Measurements from ENCODE around the gene ANKRD33B. TPM values are rescaled to one million over a fixed set of nuclear protein-coding genes. Genes with fewer than 3 reads are reported as not detected.

ANKRD33B gene
- total RNA-seq, 1 donor from 2014 or later: 0.83 TPM

DNA sequence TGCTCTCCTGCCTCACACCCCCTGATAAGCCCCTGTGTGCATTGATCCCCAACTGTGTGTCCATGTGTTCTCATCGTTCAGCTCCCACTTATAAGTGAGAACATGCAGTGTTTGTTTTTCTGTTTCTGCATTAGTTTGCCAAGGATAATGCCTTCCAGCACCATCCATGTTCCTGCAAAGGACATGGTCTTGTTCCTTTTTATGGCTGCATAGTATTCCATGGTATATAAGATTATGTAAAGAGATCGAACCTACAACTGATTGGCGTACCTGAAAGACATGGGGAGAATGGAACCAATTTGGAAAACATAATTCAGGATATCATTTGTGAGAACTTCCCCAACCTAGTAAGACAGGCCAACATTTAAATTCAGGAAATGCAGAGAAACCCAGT, 32.4 kb downstream of the ANKRD33B start:
- H3K27ac Mint-ChIP-seq (ENCODE audit: unreplicated experiment): peak overlapping the region; percentile 91
- DNase-seq (ENCODE audit: extremely low spot score, unreplicated experiment): no peak
- no peaks in the 10 kb centered on the region for H3K27me3 Mint-ChIP-seq (ENCODE audit: unreplicated experiment)
- H3K9me3 Mint-ChIP-seq (ENCODE audit: unreplicated experiment): no peaks in the 10 kb centered on the region
- H3K36me3 Mint-ChIP-seq (ENCODE audit: unreplicated experiment): no peaks in the 10 kb centered on the region
- H3K4me3 Mint-ChIP-seq (ENCODE audit: unreplicated experiment): peak overlapping the region; percentile 44
- H3K4me1 Mint-ChIP-seq (ENCODE audit: unreplicated experiment): peaks cover 53% of the 10 kb centered on the region
- TF ChIP-seq, protein P1, sequence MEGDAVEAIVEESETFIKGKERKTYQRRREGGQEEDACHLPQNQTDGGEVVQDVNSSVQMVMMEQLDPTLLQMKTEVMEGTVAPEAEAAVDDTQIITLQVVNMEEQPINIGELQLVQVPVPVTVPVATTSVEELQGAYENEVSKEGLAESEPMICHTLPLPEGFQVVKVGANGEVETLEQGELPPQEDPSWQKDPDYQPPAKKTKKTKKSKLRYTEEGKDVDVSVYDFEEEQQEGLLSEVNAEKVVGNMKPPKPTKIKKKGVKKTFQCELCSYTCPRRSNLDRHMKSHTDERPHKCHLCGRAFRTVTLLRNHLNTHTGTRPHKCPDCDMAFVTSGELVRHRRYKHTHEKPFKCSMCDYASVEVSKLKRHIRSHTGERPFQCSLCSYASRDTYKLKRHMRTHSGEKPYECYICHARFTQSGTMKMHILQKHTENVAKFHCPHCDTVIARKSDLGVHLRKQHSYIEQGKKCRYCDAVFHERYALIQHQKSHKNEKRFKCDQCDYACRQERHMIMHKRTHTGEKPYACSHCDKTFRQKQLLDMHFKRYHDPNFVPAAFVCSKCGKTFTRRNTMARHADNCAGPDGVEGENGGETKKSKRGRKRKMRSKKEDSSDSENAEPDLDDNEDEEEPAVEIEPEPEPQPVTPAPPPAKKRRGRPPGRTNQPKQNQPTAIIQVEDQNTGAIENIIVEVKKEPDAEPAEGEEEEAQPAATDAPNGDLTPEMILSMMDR (IDR thresholded peaks at IDR 0.05): no peak

DNA sequence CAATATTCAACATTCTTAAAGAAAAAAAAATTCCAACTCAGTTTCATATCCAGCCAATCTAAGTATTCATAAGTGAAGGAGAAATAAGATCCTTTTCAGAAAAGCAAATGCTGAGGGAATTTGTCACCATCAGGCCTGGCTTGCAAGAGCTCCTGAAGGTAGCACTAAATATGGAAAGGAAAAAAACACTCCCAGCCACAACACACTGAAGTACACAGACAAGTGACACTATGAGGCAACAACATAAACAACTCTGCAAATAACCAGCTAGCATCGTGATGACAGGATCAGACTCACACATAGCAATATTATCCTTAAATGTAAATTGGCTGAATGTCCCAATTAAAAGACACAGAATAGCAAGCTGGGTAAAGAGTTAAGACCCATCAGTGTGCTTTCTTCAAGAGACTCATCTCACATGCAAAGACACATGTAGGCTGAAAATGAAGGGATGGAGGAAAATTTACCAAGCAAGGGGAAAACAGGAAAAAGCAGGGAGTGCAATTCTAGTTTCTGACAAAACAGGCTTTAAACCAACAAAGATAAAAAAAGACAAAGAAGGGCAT, 33.1 kb downstream of the ANKRD33B start:
- H3K27me3 Mint-ChIP-seq (ENCODE audit: unreplicated experiment): no peaks in the 10 kb centered on the region
- H3K9me3 Mint-ChIP-seq (ENCODE audit: unreplicated experiment): no peaks in the 10 kb centered on the region
- peak overlapping the region; percentile 36 for H3K27ac Mint-ChIP-seq (ENCODE audit: unreplicated experiment)
- TF ChIP-seq, protein P1 (IDR thresholded peaks at IDR 0.05): no peak
- H3K36me3 Mint-ChIP-seq (ENCODE audit: unreplicated experiment): no peaks in the 10 kb centered on the region
- peak; percentile 3 for DNase-seq (ENCODE audit: extremely low spot score, unreplicated experiment)
- H3K4me3 Mint-ChIP-seq (ENCODE audit: unreplicated experiment): no peak overlapping the region
- H3K4me1 Mint-ChIP-seq (ENCODE audit: unreplicated experiment): peaks cover 58% of the 10 kb centered on the region

DNA sequence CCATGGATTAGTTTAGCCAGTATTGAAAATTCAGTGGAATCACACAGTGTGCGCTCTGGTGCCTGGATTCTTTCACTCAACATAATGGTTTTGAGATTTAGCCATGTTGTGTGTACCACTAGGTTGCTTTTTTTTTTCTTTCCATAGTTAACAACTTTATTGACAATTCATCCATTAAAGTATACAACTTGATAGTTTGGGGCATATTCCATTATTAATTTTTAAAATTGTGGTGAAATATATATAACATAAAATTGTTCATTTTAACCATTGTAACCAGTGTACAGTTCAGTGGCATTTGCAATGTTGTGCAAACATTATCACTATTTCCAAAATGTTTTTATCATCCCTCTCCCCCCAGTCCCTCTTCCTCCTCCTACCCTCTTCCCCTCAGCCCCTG, 35.2 kb downstream of the ANKRD33B start:
- Mint-ChIP-seq H3K36me3 (ENCODE audit: unreplicated experiment) (no peaks in the 10 kb centered on the region), H3K27ac (ENCODE audit: unreplicated experiment) (no peak overlapping the region), H3K27me3 (ENCODE audit: unreplicated experiment) (no peaks in the 10 kb centered on the region), H3K9me3 (ENCODE audit: unreplicated experiment) (no peaks in the 10 kb centered on the region), H3K4me3 (ENCODE audit: unreplicated experiment) (no peak overlapping the region), H3K4me1 (ENCODE audit: unreplicated experiment) (peaks cover 66% of the 10 kb centered on the region)
- TF ChIP-seq, protein P1 (IDR thresholded peaks at IDR 0.05): no peak
- DNase-seq (ENCODE audit: extremely low spot score, unreplicated experiment): peak; percentile 3

DNA sequence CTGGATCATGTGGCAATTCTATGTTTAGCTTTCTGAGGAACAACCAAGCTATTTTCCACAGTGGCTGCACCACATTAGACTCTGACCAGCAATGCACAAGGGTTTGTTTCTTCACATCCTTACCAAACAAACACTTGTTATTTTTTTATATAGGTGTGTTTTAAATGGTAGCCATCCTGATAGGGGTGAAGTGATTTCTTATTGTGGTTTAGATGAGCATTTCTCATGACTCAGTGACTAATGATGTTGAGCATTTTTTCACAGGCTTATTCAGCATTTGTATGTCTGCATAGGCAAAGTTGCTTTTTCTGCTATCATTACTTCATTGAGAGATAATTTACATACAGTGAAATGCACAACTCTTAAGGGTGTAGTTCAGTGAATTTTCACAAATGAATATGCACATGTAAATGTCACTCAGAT, 36.0 kb downstream of the ANKRD33B start:
- no peaks in the 10 kb centered on the region for H3K9me3 Mint-ChIP-seq (ENCODE audit: unreplicated experiment)
- no peak overlapping the region for H3K4me3 Mint-ChIP-seq (ENCODE audit: unreplicated experiment)

DNA sequence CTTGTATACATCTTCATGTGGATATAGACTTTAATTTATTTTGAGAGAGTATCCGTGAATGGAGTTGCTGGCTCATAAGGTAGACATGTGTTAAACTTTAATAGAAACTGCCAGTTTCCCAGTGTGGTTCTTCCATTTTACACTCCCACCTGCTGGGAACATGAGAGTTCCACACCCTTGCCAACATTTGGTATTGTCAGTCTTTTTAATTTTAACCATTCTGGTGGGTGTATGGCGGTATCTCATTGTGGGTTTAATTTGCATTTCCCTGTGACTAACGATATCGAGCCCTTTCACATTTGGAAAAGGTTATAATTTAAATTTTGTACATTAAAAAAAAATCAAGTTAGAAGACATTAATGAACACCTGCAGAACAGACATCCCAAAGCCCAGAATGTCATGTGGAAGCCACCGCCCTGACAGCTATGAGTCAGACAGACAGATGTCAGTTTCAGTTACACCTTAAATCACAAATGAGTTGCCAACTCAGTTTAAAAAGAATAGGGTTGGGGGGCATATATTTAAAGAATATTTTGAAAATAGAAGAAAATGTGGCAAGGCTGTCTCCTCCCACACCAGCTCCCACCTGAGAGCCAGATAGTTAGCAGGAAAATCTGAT, 36.9 kb downstream of the ANKRD33B start:
- DNase-seq (ENCODE audit: extremely low spot score, unreplicated experiment): peak; percentile 0
- TF ChIP-seq, protein P1 (IDR thresholded peaks at IDR 0.05): no peak
- H3K27me3 Mint-ChIP-seq (ENCODE audit: unreplicated experiment): no peaks in the 10 kb centered on the region
- no peaks in the 10 kb centered on the region for H3K9me3 Mint-ChIP-seq (ENCODE audit: unreplicated experiment)
- no peaks in the 10 kb centered on the region for H3K36me3 Mint-ChIP-seq (ENCODE audit: unreplicated experiment)
- H3K4me3 Mint-ChIP-seq (ENCODE audit: unreplicated experiment): no peak overlapping the region
- peak overlapping the region; percentile 92 for H3K27ac Mint-ChIP-seq (ENCODE audit: unreplicated experiment)
- H3K4me1 Mint-ChIP-seq (ENCODE audit: unreplicated experiment): peaks cover 53% of the 10 kb centered on the region

More for the DNA sequence above, 36.0 kb downstream of the ANKRD33B start:
- DNase-seq (ENCODE audit: extremely low spot score, unreplicated experiment): peak; percentile 4
- Mint-ChIP-seq H3K4me1 (ENCODE audit: unreplicated experiment) (peaks cover 60% of the 10 kb centered on the region), H3K36me3 (ENCODE audit: unreplicated experiment) (no peaks in the 10 kb centered on the region), H3K27me3 (ENCODE audit: unreplicated experiment) (no peaks in the 10 kb centered on the region), H3K27ac (ENCODE audit: unreplicated experiment) (peak overlapping the region; percentile 23)
- TF ChIP-seq, protein P1 (IDR thresholded peaks at IDR 0.05): no peak

Measured in osteocyte (in vitro differentiated cells).